ENCODE data around the gene SLC6A6. TPM values are rescaled to one million over a fixed set of nuclear protein-coding genes. Genes with fewer than 3 reads are reported as not detected.

SLC6A6 gene
- polyA plus RNA-seq, 1 of the 3 experiments (the other 2 are of a cell fraction), result 19.1 TPM

- TF ChIP-seq TAF1 (IDR thresholded peaks at IDR 0.05; ENCODE audit: borderline replicate concordance, low read depth, low read length), result no peak
- Histone ChIP-seq H3K9me3 (no peaks in the 10 kb centered on the region), H3K9ac (no peak overlapping the region), H4K20me1 (ENCODE audit: insufficient read depth) (no peaks in the 10 kb centered on the region; the same call in 1 of the 2 replicates), H3K27me3 (ENCODE audit: insufficient read depth) (no peaks in the 10 kb centered on the region), H3K4me3 (ENCODE audit: low read depth in 2 of 2, low read length in 1 of 2) (no peak overlapping the region), H3K79me2 (ENCODE audit: insufficient read depth) (no peaks in the 10 kb centered on the region), H3K4me2 (no peak overlapping the region), H3K36me3 (replicated peaks in 1 of 2; ENCODE audit: control insufficient read depth in 1 of 2, insufficient read depth in 2 of 2, low read length in 1 of 2) (peaks cover 7 to 15% of the 10 kb centered on the region in 2 experiments), H3K9me2 (no peaks in the 10 kb centered on the region), H3K27ac (ENCODE audit: low read depth in 2 of 2, low read length in 1 of 2) (no peak overlapping the region; a peak in 1 of 4 replicates), H3K4me1 (ENCODE audit: control insufficient read depth in 1 of 2, insufficient read depth in 2 of 2, low read depth in 1 of 2, low read length in 1 of 2) (peaks cover 20% of the 10 kb centered on the region in 2 experiments), H2AFZ (ENCODE audit: low read depth) (no peak overlapping the region), H3F3A (replicated peaks; ENCODE audit: insufficient read depth) (peaks cover 16% of the 10 kb centered on the region)
- no peak for DNase-seq
- 92% methylated on average over 5 of the region's 5 CpGs for WGBS (ENCODE audit: low lambda C conversion rate)
- CTCF ChIA-PET, result interaction anchor here (0.9 to 8.0 kb wide), 6 partner anchors 10 to 561 kb away, joined by 3 to 51 read pairs (median 6); no protein-coding TSS in a partner anchor
- POLR2A ChIA-PET, result no interaction called here
Measured at GRCh38 chr3:14457481-14457880, 55.1 kb downstream of the SLC6A6 start.

GRCh38 chr3:14457999-14458398 is 55.6 kb downstream of the SLC6A6 start:
- TF ChIP-seq, protein P1, sequence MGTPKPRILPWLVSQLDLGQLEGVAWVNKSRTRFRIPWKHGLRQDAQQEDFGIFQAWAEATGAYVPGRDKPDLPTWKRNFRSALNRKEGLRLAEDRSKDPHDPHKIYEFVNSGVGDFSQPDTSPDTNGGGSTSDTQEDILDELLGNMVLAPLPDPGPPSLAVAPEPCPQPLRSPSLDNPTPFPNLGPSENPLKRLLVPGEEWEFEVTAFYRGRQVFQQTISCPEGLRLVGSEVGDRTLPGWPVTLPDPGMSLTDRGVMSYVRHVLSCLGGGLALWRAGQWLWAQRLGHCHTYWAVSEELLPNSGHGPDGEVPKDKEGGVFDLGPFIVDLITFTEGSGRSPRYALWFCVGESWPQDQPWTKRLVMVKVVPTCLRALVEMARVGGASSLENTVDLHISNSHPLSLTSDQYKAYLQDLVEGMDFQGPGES (IDR thresholded peaks at IDR 0.05; ENCODE audit: low read depth, low read length), result no peak
- TF ChIP-seq JUND (IDR thresholded peaks at IDR 0.05), result no peak
- TF ChIP-seq FOXM1 (IDR thresholded peaks at IDR 0.05; ENCODE audit: low read depth), result no peak
- TF ChIP-seq, protein P2, sequence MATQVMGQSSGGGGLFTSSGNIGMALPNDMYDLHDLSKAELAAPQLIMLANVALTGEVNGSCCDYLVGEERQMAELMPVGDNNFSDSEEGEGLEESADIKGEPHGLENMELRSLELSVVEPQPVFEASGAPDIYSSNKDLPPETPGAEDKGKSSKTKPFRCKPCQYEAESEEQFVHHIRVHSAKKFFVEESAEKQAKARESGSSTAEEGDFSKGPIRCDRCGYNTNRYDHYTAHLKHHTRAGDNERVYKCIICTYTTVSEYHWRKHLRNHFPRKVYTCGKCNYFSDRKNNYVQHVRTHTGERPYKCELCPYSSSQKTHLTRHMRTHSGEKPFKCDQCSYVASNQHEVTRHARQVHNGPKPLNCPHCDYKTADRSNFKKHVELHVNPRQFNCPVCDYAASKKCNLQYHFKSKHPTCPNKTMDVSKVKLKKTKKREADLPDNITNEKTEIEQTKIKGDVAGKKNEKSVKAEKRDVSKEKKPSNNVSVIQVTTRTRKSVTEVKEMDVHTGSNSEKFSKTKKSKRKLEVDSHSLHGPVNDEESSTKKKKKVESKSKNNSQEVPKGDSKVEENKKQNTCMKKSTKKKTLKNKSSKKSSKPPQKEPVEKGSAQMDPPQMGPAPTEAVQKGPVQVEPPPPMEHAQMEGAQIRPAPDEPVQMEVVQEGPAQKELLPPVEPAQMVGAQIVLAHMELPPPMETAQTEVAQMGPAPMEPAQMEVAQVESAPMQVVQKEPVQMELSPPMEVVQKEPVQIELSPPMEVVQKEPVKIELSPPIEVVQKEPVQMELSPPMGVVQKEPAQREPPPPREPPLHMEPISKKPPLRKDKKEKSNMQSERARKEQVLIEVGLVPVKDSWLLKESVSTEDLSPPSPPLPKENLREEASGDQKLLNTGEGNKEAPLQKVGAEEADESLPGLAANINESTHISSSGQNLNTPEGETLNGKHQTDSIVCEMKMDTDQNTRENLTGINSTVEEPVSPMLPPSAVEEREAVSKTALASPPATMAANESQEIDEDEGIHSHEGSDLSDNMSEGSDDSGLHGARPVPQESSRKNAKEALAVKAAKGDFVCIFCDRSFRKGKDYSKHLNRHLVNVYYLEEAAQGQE (IDR thresholded peaks at IDR 0.05; ENCODE audit: low read depth, low read length), result no peak
- TF ChIP-seq RCOR1 (IDR thresholded peaks at IDR 0.05; ENCODE audit: low read length), result no peak
- TF ChIP-seq EZH2phosphoT487 (IDR thresholded peaks at IDR 0.05; ENCODE audit: borderline replicate concordance, low read depth), result no peak
- TF ChIP-seq POLR2AphosphoS5 (IDR thresholded peaks at IDR 0.05; ENCODE audit: low read depth, low read length), result no peak
- no peak for TF ChIP-seq TEAD4 (IDR thresholded peaks at IDR 0.05; ENCODE audit: borderline replicate concordance, insufficient read depth)
- TF ChIP-seq FOXJ3 (CRISPR knock-in tag; IDR thresholded peaks at IDR 0.05), result no peak
- no peak for TF ChIP-seq RFX5 (IDR thresholded peaks at IDR 0.05; ENCODE audit: low read length)
- TF ChIP-seq MAX (IDR thresholded peaks at IDR 0.05; ENCODE audit: low read depth), result no peak
- no peak for TF ChIP-seq MEF2A (IDR thresholded peaks at IDR 0.05; ENCODE audit: borderline replicate concordance, low read depth)
- no peak for TF ChIP-seq SMC3 (IDR thresholded peaks at IDR 0.05; ENCODE audit: low read depth, low read length)
- no peak for TF ChIP-seq USF1 (IDR thresholded peaks at IDR 0.05; ENCODE audit: borderline replicate concordance, low read depth)
- TF ChIP-seq, protein P3, sequence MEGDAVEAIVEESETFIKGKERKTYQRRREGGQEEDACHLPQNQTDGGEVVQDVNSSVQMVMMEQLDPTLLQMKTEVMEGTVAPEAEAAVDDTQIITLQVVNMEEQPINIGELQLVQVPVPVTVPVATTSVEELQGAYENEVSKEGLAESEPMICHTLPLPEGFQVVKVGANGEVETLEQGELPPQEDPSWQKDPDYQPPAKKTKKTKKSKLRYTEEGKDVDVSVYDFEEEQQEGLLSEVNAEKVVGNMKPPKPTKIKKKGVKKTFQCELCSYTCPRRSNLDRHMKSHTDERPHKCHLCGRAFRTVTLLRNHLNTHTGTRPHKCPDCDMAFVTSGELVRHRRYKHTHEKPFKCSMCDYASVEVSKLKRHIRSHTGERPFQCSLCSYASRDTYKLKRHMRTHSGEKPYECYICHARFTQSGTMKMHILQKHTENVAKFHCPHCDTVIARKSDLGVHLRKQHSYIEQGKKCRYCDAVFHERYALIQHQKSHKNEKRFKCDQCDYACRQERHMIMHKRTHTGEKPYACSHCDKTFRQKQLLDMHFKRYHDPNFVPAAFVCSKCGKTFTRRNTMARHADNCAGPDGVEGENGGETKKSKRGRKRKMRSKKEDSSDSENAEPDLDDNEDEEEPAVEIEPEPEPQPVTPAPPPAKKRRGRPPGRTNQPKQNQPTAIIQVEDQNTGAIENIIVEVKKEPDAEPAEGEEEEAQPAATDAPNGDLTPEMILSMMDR (IDR thresholded peaks at IDR 0.05), result no peak
- TF ChIP-seq USF2 (IDR thresholded peaks at IDR 0.05; ENCODE audit: borderline replicate concordance, low read depth, low read length), result no peak
- Histone ChIP-seq H3K9ac (no peak overlapping the region), H3K4me1 (ENCODE audit: control insufficient read depth in 1 of 2, insufficient read depth in 2 of 2, low read depth in 1 of 2, low read length in 1 of 2) (peaks cover 17 to 18% of the 10 kb centered on the region in 2 experiments), H3K27ac (ENCODE audit: low read depth in 2 of 2, low read length in 1 of 2) (peak overlapping the region; percentile 2 to 30; a peak in 2 of 4 replicates), H3K27me3 (ENCODE audit: insufficient read depth) (no peaks in the 10 kb centered on the region), H3K9me2 (no peaks in the 10 kb centered on the region), H3K4me2 (no peak overlapping the region; the same call in 1 of the 2 replicates), H4K20me1 (ENCODE audit: insufficient read depth) (no peaks in the 10 kb centered on the region), H3K9me3 (no peaks in the 10 kb centered on the region), H3K79me2 (ENCODE audit: insufficient read depth) (no peaks in the 10 kb centered on the region), H3F3A (replicated peaks; ENCODE audit: insufficient read depth) (peaks cover 12% of the 10 kb centered on the region), H3K4me3 (ENCODE audit: low read depth in 2 of 2, low read length in 1 of 2) (no peak overlapping the region), H3K36me3 (replicated peaks in 1 of 2; ENCODE audit: control insufficient read depth in 1 of 2, insufficient read depth in 2 of 2, low read length in 1 of 2) (peaks cover 8 to 18% of the 10 kb centered on the region in 2 experiments), H2AFZ (ENCODE audit: low read depth) (no peak overlapping the region)
- ChIA-PET POLR2A (no interaction called here), CTCF (interaction anchor here (0.7 to 8.0 kb wide), 10 partner anchors 10 to 562 kb away, joined by 3 to 51 read pairs (median 4); no protein-coding TSS in a partner anchor)
- 87% methylated on average over 9 of the region's 9 CpGs for WGBS (ENCODE audit: low lambda C conversion rate)
- DNase-seq, result peak; percentile 50

Data from SK-N-SH (cell line).